T-helper 17 cell (primary cell): Measurements from ENCODE around the gene EIF4A3. TPM values are rescaled to one million over a fixed set of nuclear protein-coding genes. Genes with fewer than 3 reads are reported as not detected.

Experiments used
- ATAC-seq: fragments of 150-1000 bp; cut with Tn5 transposase; 2 replicates; pipeline ENCODE4 v1.10.0; 2021; ENCODE audit warnings: mild to moderate bottlenecking, moderate library complexity
- DNase-seq, 3 donors: peaks; one replicate each; pipeline versions ENCODE4 v3.0.0 to v3.0.0-alpha.2; 2020 to 2021
- H3K9me3 ChIP-seq: one replicate; pipeline ENCODE4 v1.7.0; 2013; ENCODE audit warnings: low read length, mild to moderate bottlenecking; ENCODE audit not compliant: control insufficient read depth, poor library complexity, severe bottlenecking
- H3K27ac Mint-ChIP-seq: one replicate; pipeline ENCODE4 v1.8.0; 2022; ENCODE audit warnings: mild to moderate bottlenecking, moderate library complexity, mixed read lengths
- H3K27me3 Mint-ChIP-seq: one replicate; pipeline ENCODE4 v1.8.0; 2022; ENCODE audit warnings: mixed read lengths
- H3K36me3 Mint-ChIP-seq: one replicate; pipeline ENCODE4 v1.8.0; 2022; ENCODE audit warnings: low read depth, mixed read lengths
- H3K4me1 Mint-ChIP-seq: one replicate; pipeline ENCODE4 v1.8.0; 2022; ENCODE audit warnings: mild to moderate bottlenecking, mixed read lengths
- H3K4me3 Mint-ChIP-seq: one replicate; pipeline ENCODE4 v1.8.0; 2022; ENCODE audit warnings: mild to moderate bottlenecking, moderate library complexity, mixed read lengths
- total RNA-seq, 4 donors: library from RNA in 2 of 4; stranded (reverse) in 2 of 4; gene quantifications; one replicate each; pipeline ENCODE4 v1.2.3 and lab custom pipeline; 2022 to 2026

Gene EIF4A3
- total RNA-seq, 2 donors from 2014 or later, result 86.2 to 92.2 TPM

- Mint-ChIP-seq H3K4me3 (no peak overlapping the region), H3K4me1 (peaks cover 2% of the 10 kb centered on the region), H3K27me3 (peaks cover 43% of the 10 kb centered on the region), H3K36me3 (no peaks in the 10 kb centered on the region), H3K27ac (no peak overlapping the region)
- DNase-seq (no peak), ATAC-seq (no peak)
- no peaks in the 10 kb centered on the region for H3K9me3 ChIP-seq
These were observed 36.9 kb upstream of the EIF4A3 start for GRCh38 chr17:80183581-80184422.

- no peak for ATAC-seq
- DNase-seq, result no peak
- peaks cover 46% of the 10 kb centered on the region for H3K27me3 Mint-ChIP-seq
- H3K27ac Mint-ChIP-seq, result no peak overlapping the region
- peaks cover 2% of the 10 kb centered on the region for H3K4me1 Mint-ChIP-seq
- H3K9me3 ChIP-seq, result no peaks in the 10 kb centered on the region
- no peak overlapping the region for H3K4me3 Mint-ChIP-seq
- H3K36me3 Mint-ChIP-seq, result no peaks in the 10 kb centered on the region
These were observed 35.9 kb upstream of the EIF4A3 start for GRCh38 chr17:80182845-80183223.

GRCh38 chr17:80182118-80182844, 35.4 kb upstream of the EIF4A3 start:
- no peak overlapping the region for H3K4me3 Mint-ChIP-seq
- DNase-seq (no peak), ATAC-seq (no peak)
- H3K4me1 Mint-ChIP-seq, result peaks cover 2% of the 10 kb centered on the region
- H3K36me3 Mint-ChIP-seq, result no peaks in the 10 kb centered on the region
- H3K27me3 Mint-ChIP-seq, result peaks cover 42% of the 10 kb centered on the region
- H3K9me3 ChIP-seq, result no peaks in the 10 kb centered on the region
- no peak overlapping the region for H3K27ac Mint-ChIP-seq

GRCh38 chr17:80181431-80181830, 34.5 kb upstream of the EIF4A3 start:
- H3K4me1 Mint-ChIP-seq, result no peaks in the 10 kb centered on the region

GRCh38 chr17:80180192-80180591, 33.3 kb upstream of the EIF4A3 start:
- no peak overlapping the region for H3K4me3 Mint-ChIP-seq
- peaks cover 26% of the 10 kb centered on the region for H3K27me3 Mint-ChIP-seq
- H3K36me3 Mint-ChIP-seq, result no peaks in the 10 kb centered on the region
- H3K27ac Mint-ChIP-seq, result no peak overlapping the region
- no peaks in the 10 kb centered on the region for H3K4me1 Mint-ChIP-seq
- H3K9me3 ChIP-seq, result no peaks in the 10 kb centered on the region
- ATAC-seq (no peak), DNase-seq (no peak)

More at GRCh38 chr17:80181431-80181830, 34.5 kb upstream of the EIF4A3 start:
- no peaks in the 10 kb centered on the region for H3K36me3 Mint-ChIP-seq
- no peaks in the 10 kb centered on the region for H3K9me3 ChIP-seq
- H3K4me3 Mint-ChIP-seq, result no peak overlapping the region
- H3K27ac Mint-ChIP-seq, result no peak overlapping the region
- DNase-seq (no peak), ATAC-seq (no peak)
- peaks cover 33% of the 10 kb centered on the region for H3K27me3 Mint-ChIP-seq

- no peaks in the 10 kb centered on the region for H3K36me3 Mint-ChIP-seq
These were observed 31.2 kb upstream of the EIF4A3 start for GRCh38 chr17:80177986-80178595.

GRCh38 chr17:80176757-80177156, 29.8 kb upstream of the EIF4A3 start:
- Mint-ChIP-seq H3K4me1 (no peaks in the 10 kb centered on the region), H3K27ac (no peak overlapping the region), H3K4me3 (no peak overlapping the region), H3K36me3 (no peaks in the 10 kb centered on the region), H3K27me3 (peaks cover 20% of the 10 kb centered on the region)
- no peak for ATAC-seq
- H3K9me3 ChIP-seq, result no peaks in the 10 kb centered on the region
- no peak for DNase-seq

More at GRCh38 chr17:80177986-80178595, 31.2 kb upstream of the EIF4A3 start:
- Mint-ChIP-seq H3K27ac (no peak overlapping the region), H3K4me3 (no peak overlapping the region), H3K4me1 (no peaks in the 10 kb centered on the region), H3K27me3 (peaks cover 22% of the 10 kb centered on the region)
- no peaks in the 10 kb centered on the region for H3K9me3 ChIP-seq
- no peak for ATAC-seq
- no peak for DNase-seq

- ATAC-seq, result no peak
- H3K27ac Mint-ChIP-seq, result no peak overlapping the region
These were observed 27.0 kb upstream of the EIF4A3 start for GRCh38 chr17:80173916-80174315.

GRCh38 chr17:80173126-80173525, 26.2 kb upstream of the EIF4A3 start:
- no peak overlapping the region for H3K4me3 Mint-ChIP-seq
- peaks cover 3% of the 10 kb centered on the region for H3K4me1 Mint-ChIP-seq
- ATAC-seq, result no peak

More at GRCh38 chr17:80173916-80174315, 27.0 kb upstream of the EIF4A3 start:
- H3K9me3 ChIP-seq, result no peaks in the 10 kb centered on the region
- DNase-seq, result no peak
- Mint-ChIP-seq H3K4me1 (peaks cover 2% of the 10 kb centered on the region), H3K36me3 (peaks cover 3% of the 10 kb centered on the region), H3K4me3 (no peak overlapping the region), H3K27me3 (peaks cover 12% of the 10 kb centered on the region)

GRCh38 chr17:80171681-80172080, 24.8 kb upstream of the EIF4A3 start:
- ATAC-seq, result no peak
- peaks cover 4% of the 10 kb centered on the region for H3K36me3 Mint-ChIP-seq
- H3K27ac Mint-ChIP-seq, result no peak overlapping the region

More at GRCh38 chr17:80173126-80173525, 26.2 kb upstream of the EIF4A3 start:
- Mint-ChIP-seq H3K36me3 (peaks cover 4% of the 10 kb centered on the region), H3K27me3 (peaks cover 16% of the 10 kb centered on the region), H3K27ac (no peak overlapping the region)
- H3K9me3 ChIP-seq, result no peaks in the 10 kb centered on the region
- no peak for DNase-seq

GRCh38 chr17:80169784-80170500, 23.0 kb upstream of the EIF4A3 start, which contains the start of gene CARD14:
TSS of gene CARD14 (plus strand) at chr17:80170030. CDS start at chr17:80181439, 11,409 bp downstream.
- peaks cover 4% of the 10 kb centered on the region for H3K4me1 Mint-ChIP-seq
- H3K36me3 Mint-ChIP-seq, result peaks cover 4% of the 10 kb centered on the region
- H3K4me3 Mint-ChIP-seq, result no peak within 1 kb of the TSS
- H3K27ac Mint-ChIP-seq, result peak within 1 kb of the TSS; percentile 24
- DNase-seq (no peak), ATAC-seq (no peak)
- peaks cover 13% of the 10 kb centered on the region for H3K27me3 Mint-ChIP-seq
- H3K9me3 ChIP-seq, result no peaks in the 10 kb centered on the region

More at GRCh38 chr17:80171681-80172080, 24.8 kb upstream of the EIF4A3 start:
- Mint-ChIP-seq H3K4me3 (no peak overlapping the region), H3K27me3 (peaks cover 16% of the 10 kb centered on the region), H3K4me1 (peaks cover 4% of the 10 kb centered on the region)
- DNase-seq, result no peak
- no peaks in the 10 kb centered on the region for H3K9me3 ChIP-seq

- DNase-seq (no peak), ATAC-seq (no peak)
- no peaks in the 10 kb centered on the region for H3K9me3 ChIP-seq
- Mint-ChIP-seq H3K4me3 (no peak overlapping the region), H3K4me1 (peaks cover 4% of the 10 kb centered on the region), H3K27ac (no peak overlapping the region), H3K36me3 (peaks cover 4% of the 10 kb centered on the region), H3K27me3 (peaks cover 16% of the 10 kb centered on the region)
These were observed 22.2 kb upstream of the EIF4A3 start for GRCh38 chr17:80169107-80169506.
